SK-N-SH (cell line): ENCODE results near the gene TNRC6A. TPM values are rescaled to one million over a fixed set of nuclear protein-coding genes. Genes with fewer than 3 reads are reported as not detected.
A peak's percentile ranks its signal among the peaks of the same experiment; 100 is the strongest.

Experiments
- CTCF ChIA-PET: fragments of 300-600, 350-600 bp; formaldehyde crosslinking; extraction: SDS; loops from one replicate; lab custom pipeline; 2021; lab: Yijun Ruan, JAX
- POLR2A ChIA-PET: fragments of 350-600 bp; sonication (Branson Sonifier 250); formaldehyde crosslinking; extraction: SDS; loops from one replicate; lab custom pipeline; 2020; ENCODE audit warnings: antibody characterized with exemption, inconsistent platforms; lab: Yijun Ruan, JAX
- DNase-seq: peaks from one replicate; pipeline ENCODE4 v3.0.0; 2012
- H2AFZ ChIP-seq: fragments of 200-600 bp; sonication (generic); 2 replicates; pipeline ENCODE4 v1.8.1; 2016; ENCODE audit warnings: antibody characterized with exemption, mild to moderate bottlenecking, low read depth
- H3F3A ChIP-seq: fragments of 200-600 bp; sonication (generic); replicated peaks from 2 replicates; pipeline ENCODE3; 2016; ENCODE audit warnings: antibody characterized with exemption, mild to moderate bottlenecking; ENCODE audit not compliant: insufficient read depth
- H3K27ac ChIP-seq, 2 experiments: fragments of 200-500 bp in 1 of 2; fragments of 200-600 bp in 1 of 2; sonication (Bioruptor generic) in 1 of 2; sonication (generic), shearing (Covaris generic) in 1 of 2; 2 replicates each; pipeline versions ENCODE4 v1.5.1 to v1.6.1; 2014 to 2016; ENCODE audit warnings: low read depth in 2 of 2, inconsistent platforms in 1 of 2, low read length in 1 of 2, mild to moderate bottlenecking in 1 of 2, mixed read lengths in 1 of 2
- H3K27me3 ChIP-seq: fragments of 200-600 bp; sonication (generic), shearing (Covaris generic); 2 replicates; pipeline ENCODE4 v1.6.1; 2016; ENCODE audit warnings: mixed run types; ENCODE audit not compliant: insufficient read depth
- H3K36me3 ChIP-seq, 2 experiments: fragments of 200-500 bp in 1 of 2; fragments of 200-600 bp in 1 of 2; sonication (Bioruptor generic) in 1 of 2; sonication (generic) in 1 of 2; replicated peaks in 1 of 2; 2 replicates each; pipeline versions ENCODE3 to v1.5.1; 2014 to 2016; ENCODE audit warnings: low read length in 1 of 2, mild to moderate bottlenecking in 1 of 2; ENCODE audit not compliant: insufficient read depth in 2 of 2, control insufficient read depth in 1 of 2
- H3K4me1 ChIP-seq, 2 experiments: fragments of 200-500 bp in 1 of 2; fragments of 200-600 bp in 1 of 2; sonication (Bioruptor generic) in 1 of 2; sonication (generic), shearing (Covaris generic) in 1 of 2; 2 replicates each; pipeline versions ENCODE4 v1.5.1 to v1.6.1; 2014 to 2016; ENCODE audit warnings: low read depth in 1 of 2, low read length in 1 of 2, mixed run types in 1 of 2; ENCODE audit not compliant: insufficient read depth in 2 of 2, control insufficient read depth in 1 of 2
- H3K4me2 ChIP-seq: fragments of 200-600 bp; sonication (generic), shearing (Covaris generic); 2 replicates; pipeline ENCODE4 v1.6.1; 2017; ENCODE audit warnings: mixed run types
- H3K4me3 ChIP-seq, 2 experiments: fragments of 200-500 bp in 1 of 2; fragments of 200-600 bp in 1 of 2; sonication (Bioruptor generic) in 1 of 2; sonication (generic), shearing (Covaris generic) in 1 of 2; 2 replicates each; pipeline versions ENCODE4 v1.5.1 to v1.8.1; 2014 to 2016; ENCODE audit warnings: low read depth in 2 of 2, inconsistent platforms in 1 of 2, low read length in 1 of 2, mild to moderate bottlenecking in 1 of 2, mixed read lengths in 1 of 2, moderate library complexity in 1 of 2
- H3K79me2 ChIP-seq: fragments of 200-600 bp; sonication (generic); 2 replicates; pipeline ENCODE4 v1.8.1; 2017; ENCODE audit warnings: mild to moderate bottlenecking; ENCODE audit not compliant: insufficient read depth
- H3K9ac ChIP-seq: fragments of 200-600 bp; sonication (generic); 2 replicates; pipeline ENCODE4 v1.6.1; 2017; ENCODE audit warnings: mixed run types
- H3K9me2 ChIP-seq: fragments of 200-600 bp; sonication (generic); 2 replicates; pipeline ENCODE4 v1.6.1; 2017; ENCODE audit warnings: mixed run types
- H3K9me3 ChIP-seq: fragments of 200-600 bp; sonication (generic); 2 replicates; pipeline ENCODE4 v1.6.1; 2017; ENCODE audit warnings: mixed run types, mild to moderate bottlenecking, moderate library complexity
- H4K20me1 ChIP-seq: fragments of 200-600 bp; sonication (generic); 2 replicates; pipeline ENCODE4 v1.6.1; 2017; ENCODE audit warnings: mild to moderate bottlenecking, mixed run types; ENCODE audit not compliant: insufficient read depth
- CHD2 ChIP-seq: fragments of 150-350 bp; IDR thresholded peaks from 2 replicates; pipeline ENCODE4 v1.6.1; 2018; ENCODE audit warnings: low read length; ENCODE audit not compliant: partially characterized antibody
- CTCF ChIP-seq: fragments of 200-600 bp; sonication (generic); IDR thresholded peaks from 2 replicates; pipeline ENCODE4 v1.6.1; 2017; ENCODE audit warnings: antibody characterized with exemption, mild to moderate bottlenecking, moderate library complexity
- ELF1 ChIP-seq: IDR thresholded peaks from 2 replicates; pipeline ENCODE4 v1.4.0; 2012
- EP300 ChIP-seq, 2 experiments: IDR thresholded peaks; 2 replicates each; pipeline versions ENCODE4 v1.4.0 to v1.6.1; 2012; ENCODE audit warnings: borderline replicate concordance in 1 of 2, low read depth in 1 of 2, low read length in 1 of 2
- EZH2phosphoT487 ChIP-seq: fragments of 200-600 bp; sonication (generic); IDR thresholded peaks from 2 replicates; pipeline ENCODE4 v1.6.1; 2017; ENCODE audit warnings: low read depth, mixed run types, mild to moderate bottlenecking, antibody characterized with exemption, moderate library complexity, borderline replicate concordance
- FOSL2 ChIP-seq: IDR thresholded peaks from 2 replicates; pipeline ENCODE4 v1.4.0; 2012; ENCODE audit warnings: low read depth, mild to moderate bottlenecking, moderate library complexity, borderline replicate concordance
- FOXJ3 ChIP-seq: sonication (generic); formaldehyde crosslinking; IDR thresholded peaks from 2 replicates; pipeline ENCODE4 v1.5.1; 2020; ENCODE audit warnings: mild to moderate bottlenecking, missing genetic modification reagents
- FOXM1 ChIP-seq: IDR thresholded peaks from 2 replicates; pipeline ENCODE4 v1.4.0; 2012; ENCODE audit warnings: low read depth, mild to moderate bottlenecking
- GABPA ChIP-seq: IDR thresholded peaks from 2 replicates; pipeline ENCODE4 v1.4.0; 2012; ENCODE audit warnings: low read depth, mild to moderate bottlenecking
- GATA2 ChIP-seq: sonication (generic); formaldehyde crosslinking; IDR thresholded peaks from 2 replicates; pipeline ENCODE4 v1.5.0; 2020; ENCODE audit warnings: mild to moderate bottlenecking, missing genetic modification reagents
- IRF3 ChIP-seq: fragments of 150-350 bp; IDR thresholded peaks from 2 replicates; pipeline ENCODE4 v1.6.1; 2016; ENCODE audit warnings: mild to moderate bottlenecking, low read depth, low read length
- MAX ChIP-seq: IDR thresholded peaks from 2 replicates; pipeline ENCODE4 v1.4.0; 2012; ENCODE audit warnings: low read depth
- MEF2A ChIP-seq: IDR thresholded peaks from 2 replicates; pipeline ENCODE4 v1.4.0; 2012; ENCODE audit warnings: low read depth, borderline replicate concordance
- MXI1 ChIP-seq: IDR thresholded peaks from 2 replicates; pipeline ENCODE4 v1.6.1; 2012; ENCODE audit warnings: mild to moderate bottlenecking, low read depth, low read length, improper control_type of control experiment
- NFIC ChIP-seq: IDR thresholded peaks from 2 replicates; pipeline ENCODE4 v1.4.0; 2012; ENCODE audit warnings: borderline replicate concordance
- NRF1 ChIP-seq: IDR thresholded peaks from 2 replicates; pipeline ENCODE4 v1.6.1; 2012; ENCODE audit warnings: low read depth, mild to moderate bottlenecking, low read length
- RAD21 ChIP-seq: IDR thresholded peaks from 2 replicates; pipeline ENCODE4 v1.6.1; 2012; ENCODE audit warnings: mild to moderate bottlenecking, low read length
- RCOR1 ChIP-seq: fragments of 150-350 bp; IDR thresholded peaks from 2 replicates; pipeline ENCODE4 v1.6.1; 2017; ENCODE audit warnings: antibody characterized with exemption, low read length
- RXRA ChIP-seq: IDR thresholded peaks from 2 replicates; pipeline ENCODE4 v1.4.0; 2012; ENCODE audit warnings: low read depth, mild to moderate bottlenecking, borderline replicate concordance
- SIN3A ChIP-seq: IDR thresholded peaks from 2 replicates; pipeline ENCODE4 v1.6.1; 2012; ENCODE audit warnings: low read depth, mild to moderate bottlenecking, low read length, moderate library complexity, borderline replicate concordance
- TEAD4 ChIP-seq: IDR thresholded peaks from 2 replicates; pipeline ENCODE4 v1.4.0; 2012; ENCODE audit warnings: mild to moderate bottlenecking, borderline replicate concordance; ENCODE audit not compliant: insufficient read depth
- YY1 ChIP-seq: IDR thresholded peaks from 2 replicates; pipeline ENCODE4 v1.4.0; 2012; ENCODE audit warnings: low read depth, mild to moderate bottlenecking
- ZBTB33 ChIP-seq: IDR thresholded peaks from 2 replicates; pipeline ENCODE4 v1.4.0; 2012; ENCODE audit warnings: low read depth, borderline replicate concordance
- WGBS: methylation state at CpG from one replicate; pipeline ENCODE4 v1.1.6; 2017; ENCODE audit warnings: low lambda C conversion rate; 5-methylcytosine and 5-hydroxymethylcytosine counted together
- polyA plus RNA-seq, 3 experiments: library from polyadenylated mRNA; depleted of rRNA; stranded (reverse); fragments of >200 nt; gene quantifications; 2 replicates each; pipeline ENCODE4 v1.2.3, GENCODE V29; 2012
- TF ChIP-seq, protein P1 (sequence below): IDR thresholded peaks from 2 replicates; pipeline ENCODE4 v1.4.0; 2012; ENCODE audit warnings: low read depth, borderline replicate concordance

Gene TNRC6A
- polyA plus RNA-seq, 1 of the 3 experiments (the other 2 are of a cell fraction): 32.5 TPM

DNA sequence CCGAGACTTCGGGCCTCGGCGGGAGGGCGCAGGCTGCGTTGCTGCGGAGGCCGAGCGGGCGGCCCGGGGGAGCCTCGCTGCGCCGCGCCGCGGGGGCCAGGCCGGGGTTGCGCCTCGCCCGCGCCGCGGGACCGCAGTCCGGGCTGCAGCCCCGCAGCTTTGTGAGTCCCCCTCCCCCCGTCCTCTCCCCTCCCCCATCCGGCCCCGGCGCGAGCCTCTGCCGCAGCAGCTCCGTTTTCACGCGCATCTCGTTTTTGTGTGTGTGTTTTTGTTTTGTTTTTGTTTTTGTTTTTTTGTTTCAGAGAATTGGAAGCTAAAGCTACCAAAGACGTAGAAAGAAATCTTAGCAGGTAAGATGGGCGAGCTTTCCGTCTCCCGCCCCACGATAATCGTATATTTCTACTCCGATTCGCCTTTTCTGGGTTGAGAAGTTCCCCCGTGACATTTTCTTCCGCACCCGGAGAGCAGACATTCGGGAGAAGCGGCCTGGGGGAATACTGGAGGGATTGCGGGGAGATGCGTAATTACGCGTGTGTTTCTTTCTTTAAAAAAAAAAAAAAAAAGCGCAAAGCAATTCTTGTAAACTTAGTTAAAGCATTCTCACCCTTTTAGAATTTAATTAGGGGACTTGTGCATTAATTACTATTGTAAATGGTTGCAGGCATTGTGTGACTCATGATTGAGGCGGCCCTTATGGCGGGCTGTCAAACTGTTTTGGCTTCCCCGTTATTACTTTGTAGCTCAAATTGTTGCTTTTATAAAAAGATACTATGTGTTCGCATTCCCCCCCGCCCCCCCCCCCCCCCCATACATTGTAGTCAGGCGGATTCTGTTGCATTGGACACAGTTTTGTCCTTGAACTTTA is 732 bp downstream of the TNRC6A start:
- WGBS: 1% methylated on average over 34 of the region's 61 CpGs
- TF ChIP-seq NRF1: no peak
- TF ChIP-seq TEAD4: no peak
- no peak for TF ChIP-seq EP300 (IDR thresholded peaks at IDR 0.05; ENCODE audit: borderline replicate concordance in 1 of 2, low read depth in 1 of 2, low read length in 1 of 2)
- no peak for TF ChIP-seq GABPA
- TF ChIP-seq MEF2A: no peak
- TF ChIP-seq RXRA: no peak
- TF ChIP-seq YY1: no peak
- no peak for TF ChIP-seq FOXM1
- no peak for TF ChIP-seq FOXJ3 (CRISPR knock-in tag)
- no peak for TF ChIP-seq EZH2phosphoT487
- TF ChIP-seq ZBTB33: no peak
- no peak for TF ChIP-seq RAD21
- peak; percentile 28; the same call in 1 of the 2 replicates for TF ChIP-seq FOSL2
- TF ChIP-seq NFIC: no peak
- peak; percentile 78; the same call in 1 of the 2 replicates for TF ChIP-seq MXI1
- 0 out of 2 replicates have a peak, but pooled peaks have one; percentile 55 for TF ChIP-seq SIN3A
- TF ChIP-seq GATA2 (CRISPR knock-in tag): no peak
- 0 out of 2 replicates have a peak, but pooled peaks have one; percentile 14 for TF ChIP-seq MAX
- peak; percentile 81 for TF ChIP-seq CHD2
- no peak for TF ChIP-seq RCOR1
- TF ChIP-seq ELF1: no peak
- TF ChIP-seq, protein P1, sequence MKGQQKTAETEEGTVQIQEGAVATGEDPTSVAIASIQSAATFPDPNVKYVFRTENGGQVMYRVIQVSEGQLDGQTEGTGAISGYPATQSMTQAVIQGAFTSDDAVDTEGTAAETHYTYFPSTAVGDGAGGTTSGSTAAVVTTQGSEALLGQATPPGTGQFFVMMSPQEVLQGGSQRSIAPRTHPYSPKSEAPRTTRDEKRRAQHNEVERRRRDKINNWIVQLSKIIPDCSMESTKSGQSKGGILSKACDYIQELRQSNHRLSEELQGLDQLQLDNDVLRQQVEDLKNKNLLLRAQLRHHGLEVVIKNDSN: no peak
- TF ChIP-seq IRF3: no peak
- TF ChIP-seq CTCF: no peak

More for the DNA sequence above, 732 bp downstream of the TNRC6A start:
- ChIA-PET CTCF (interaction anchor here (0.8 to 1.1 kb wide), 4 partner anchors 9 to 182 kb away, joined by 3 to 4 read pairs (median 3); no protein-coding TSS in a partner anchor), POLR2A (no interaction called here)
- peak overlapping the region; percentile 88 to 92 for H3K27ac ChIP-seq
- no peaks in the 10 kb centered on the region for H3K9me3 ChIP-seq
- H3K9me2 ChIP-seq: no peaks in the 10 kb centered on the region
- H3K4me2 ChIP-seq: peak overlapping the region; percentile 86
- H3K4me1 ChIP-seq: peaks cover 14 to 25% of the 10 kb centered on the region in 2 experiments
- peaks cover 53% of the 10 kb centered on the region for H3K79me2 ChIP-seq
- peak; percentile 80 for DNase-seq
- peak overlapping the region; percentile 80 to 93 for H3K4me3 ChIP-seq
- no peak overlapping the region; the same call in 1 of the 2 replicates for H2AFZ ChIP-seq
- peak overlapping the region; percentile 95 for H3K9ac ChIP-seq
- H3K27me3 ChIP-seq: no peaks in the 10 kb centered on the region
- H3F3A ChIP-seq: peaks cover 11% of the 10 kb centered on the region
- H4K20me1 ChIP-seq: peaks cover 44% of the 10 kb centered on the region
- H3K36me3 ChIP-seq: peaks cover 26 to 33% of the 10 kb centered on the region in 2 experiments
